ENCODE results near the gene HID1.
A peak's percentile ranks its signal among the peaks of the same experiment; 100 is the strongest.
"Not testable (repeated sequence)": the region's sequence is repeated elsewhere in the genome, so short reads cannot be mapped to it uniquely, and the experiment has no call there.

Gene HID1

GRCh38 chr17:74920642-74921025, 51.9 kb downstream of the HID1 start:
- DNase-seq, result no peak

GRCh38 chr17:74920306-74920620, 52.3 kb downstream of the HID1 start:
- no peak for DNase-seq

- DNase-seq, result no peak
These were observed 52.9 kb downstream of the HID1 start for GRCh38 chr17:74919440-74920305.

DNA sequence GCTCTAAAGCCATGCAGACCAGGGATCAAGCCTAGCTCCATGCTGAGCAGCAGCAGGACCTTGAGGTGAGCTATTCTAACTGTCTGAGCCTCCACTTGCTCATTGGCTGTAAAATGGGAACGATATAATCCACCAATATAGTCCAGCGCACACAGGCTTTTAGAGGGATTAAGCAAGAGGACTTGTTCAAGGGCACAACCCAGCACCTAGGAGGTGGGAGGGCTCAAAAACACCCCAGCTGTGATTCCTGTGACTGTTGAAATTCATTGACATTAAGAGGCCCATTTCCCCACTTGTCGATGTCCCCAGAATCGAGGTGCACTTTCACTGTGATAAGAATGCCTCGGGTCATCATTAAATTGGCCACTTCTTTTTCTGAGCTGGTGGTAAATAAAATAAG, 53.7 kb downstream of the HID1 start:
- DNase-seq, result no peak

GRCh38 chr17:74917430-74917829, 55.1 kb downstream of the HID1 start:
- DNase-seq, result no peak

- DNase-seq, result no peak
These were observed 55.7 kb downstream of the HID1 start for GRCh38 chr17:74916851-74917199.

DNA sequence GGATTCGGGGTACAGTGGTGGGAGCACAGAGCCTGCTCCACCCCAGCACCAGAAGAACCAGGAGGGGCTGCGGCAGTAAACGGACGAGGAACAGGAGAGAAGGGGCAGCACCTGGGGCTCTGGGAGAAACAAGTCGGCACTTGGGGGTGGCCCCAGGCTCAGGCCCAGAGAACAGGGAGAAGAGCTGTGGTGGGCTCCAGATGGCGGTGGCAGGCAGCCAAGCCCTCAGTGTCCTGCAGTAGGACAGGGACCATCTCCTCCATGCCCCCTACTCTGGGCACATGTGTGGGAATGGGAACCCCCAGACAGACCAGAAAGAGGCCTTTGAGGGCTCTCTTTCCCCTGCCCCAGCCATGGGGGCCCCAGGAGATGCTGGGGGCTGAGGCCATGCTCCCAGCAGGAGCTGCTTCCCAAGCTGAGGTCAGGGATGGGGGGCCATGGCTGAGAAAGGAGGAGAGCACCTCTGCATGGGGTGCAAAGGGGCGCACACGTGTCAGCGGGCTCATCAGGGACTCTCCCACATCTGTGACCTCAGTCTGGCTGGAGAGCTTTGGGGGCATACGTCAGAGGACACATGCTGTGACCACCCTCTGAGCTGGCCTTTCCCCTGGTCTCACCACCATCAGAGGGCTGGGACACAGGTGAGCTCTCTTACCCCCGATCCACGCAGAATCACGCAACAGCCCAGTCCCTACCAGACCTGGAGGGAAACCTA, 56.3 kb downstream of the HID1 start:
- DNase-seq, result no peak

GRCh38 chr17:74911423-74911822, 61.1 kb downstream of the HID1 start:
- not testable (repeated sequence) for DNase-seq

DNA sequence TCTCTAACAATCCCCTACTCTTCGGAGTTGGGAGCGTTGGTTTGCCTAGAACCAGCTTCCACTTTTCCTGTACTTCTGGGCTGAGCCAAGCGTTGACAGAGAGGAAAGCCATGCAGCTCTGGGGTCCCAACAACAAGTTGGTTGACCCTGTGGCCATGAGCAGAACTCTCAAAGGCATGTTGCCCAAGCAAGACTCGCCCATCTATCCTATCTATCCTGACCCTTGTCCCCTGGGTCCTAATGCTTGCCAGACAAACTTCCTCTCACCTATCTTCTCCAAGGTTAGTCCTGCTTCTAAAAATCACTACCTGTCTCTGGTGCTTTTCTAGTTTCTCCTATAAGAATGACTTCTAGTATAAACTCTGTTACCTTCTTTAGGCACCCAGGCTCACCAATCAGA, 63.5 kb downstream of the HID1 start:
- not testable (repeated sequence) for DNase-seq

- no peak for DNase-seq
These were observed 65.5 kb downstream of the HID1 start for GRCh38 chr17:74907012-74907411.

DNA sequence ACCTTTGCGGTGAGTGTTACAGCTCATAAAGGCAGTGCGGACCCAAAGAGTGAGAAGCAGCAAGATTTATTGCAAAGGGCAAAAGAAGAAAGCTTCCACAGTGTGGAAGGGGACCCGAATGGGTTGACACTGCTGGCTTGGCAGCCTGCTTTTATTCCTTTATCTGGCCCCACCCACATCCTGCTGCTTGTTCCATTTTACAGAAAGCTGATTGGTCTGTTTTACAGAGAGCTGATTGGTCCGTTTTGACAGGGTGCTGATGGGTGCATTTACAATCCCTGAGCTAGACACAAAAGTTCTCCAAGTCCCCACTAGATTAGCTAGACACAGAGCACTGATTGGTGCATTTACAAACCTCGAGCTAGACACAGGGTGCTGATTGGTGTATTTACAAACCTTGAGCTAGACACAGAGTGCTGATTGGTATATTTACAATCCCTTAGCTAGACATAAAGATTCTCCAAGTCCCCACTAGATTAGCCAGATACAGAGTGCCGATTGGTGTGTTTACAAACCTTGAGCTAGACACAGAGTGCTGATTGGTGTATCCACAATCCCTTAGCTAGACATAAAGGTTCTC, 66.3 kb downstream of the HID1 start:
- DNase-seq, result peak; percentile 10

GRCh38 chr17:74904687-74905409, 67.7 kb downstream of the HID1 start:
- no peak for DNase-seq

GRCh38 chr17:74903671-74904070, 68.9 kb downstream of the HID1 start:
- DNase-seq, result no peak

DNA sequence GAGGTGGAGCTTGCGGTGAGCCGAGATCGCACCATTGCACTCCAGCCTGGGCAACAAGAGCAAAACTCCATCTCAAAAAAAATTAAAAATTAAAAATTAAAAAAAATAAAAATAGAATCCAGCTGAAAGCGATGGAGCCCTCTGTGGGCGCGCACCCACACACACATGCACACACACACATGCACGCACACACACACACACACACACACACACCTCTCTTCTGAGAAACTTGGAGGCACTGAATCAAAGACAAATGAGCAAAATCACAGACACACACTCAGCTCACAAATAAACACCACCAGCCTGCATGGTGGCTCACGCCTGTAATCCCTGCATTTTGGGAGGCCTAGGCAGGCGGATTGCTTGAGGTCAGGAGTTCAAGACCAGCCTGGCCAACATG, 69.5 kb downstream of the HID1 start:
- no peak for DNase-seq

- no peak for DNase-seq
These were observed 71.0 kb downstream of the HID1 start for GRCh38 chr17:74901353-74902135.
